Jurkat, Clone E6-1 (cell line): ENCODE measurements around the gene TESK1.

Experiments used
- DNase-seq: peaks from one replicate; pipeline ENCODE4 v3.0.0-alpha.2; 2011; ENCODE audit warnings: low read depth, low spot score
- H3K4me3 ChIP-seq: 2 replicates; pipeline ENCODE4 v1.5.1; 2011; ENCODE audit warnings: mild to moderate bottlenecking, low read length, control low read depth, moderate library complexity

Gene TESK1

GRCh38 chr9:35657546-35658136 is 52.6 kb downstream of the TESK1 start, which contains the start of gene RMRP:
RMRP (minus strand) TSS chr9:35658019.
- peak; percentile 98 for DNase-seq
- H3K4me3 ChIP-seq, result peak within 1 kb of the TSS; percentile 72

GRCh38 chr9:35658137-35658967 is 53.3 kb downstream of the TESK1 start, which contains the start of gene CCDC107:
CCDC107 (plus strand) TSS chr9:35658292; CDS start chr9:35658380, 88 bp downstream.
- peak within 1 kb of the TSS; percentile 72 for H3K4me3 ChIP-seq
- peak; percentile 40 for DNase-seq

- peak overlapping the region; percentile 72 for H3K4me3 ChIP-seq
- no peak for DNase-seq
Observed at GRCh38 chr9:35658968-35659220, 53.8 kb downstream of the TESK1 start.

- H3K4me3 ChIP-seq, result peak overlapping the region; percentile 72; the same call in 1 of the 2 replicates
- no peak for DNase-seq
Observed at GRCh38 chr9:35659340-35659739, 54.3 kb downstream of the TESK1 start.
